ENCODE results near the gene OXA1L. TPM values are rescaled to one million over a fixed set of nuclear protein-coding genes. Genes with fewer than 3 reads are reported as not detected.

Gene OXA1L
- polyA plus RNA-seq, 1 donor from 2014 or later: 60.7 TPM

- Histone ChIP-seq H4K20me1 (ENCODE audit: insufficient read depth) (no peaks in the 10 kb centered on the region), H3K4me3 (ENCODE audit: low read length) (no peak overlapping the region), H3K27me3 (ENCODE audit: insufficient read depth, low read depth, low read length) (no peaks in the 10 kb centered on the region), H3K79me2 (replicated peaks; ENCODE audit: insufficient read depth, low read length) (no peaks in the 10 kb centered on the region), H3K4me2 (ENCODE audit: low read length) (no peak overlapping the region), H3F3A (ENCODE audit: insufficient read depth, low read length, poor library complexity, severe bottlenecking) (no peaks in the 10 kb centered on the region), H2AFZ (ENCODE audit: low read depth, low read length) (no peak overlapping the region), H3K27ac (ENCODE audit: low read length) (no peak overlapping the region), H3K9me3 (ENCODE audit: low read length) (no peaks in the 10 kb centered on the region), H3K9me2 (ENCODE audit: insufficient read depth, low read length) (no peaks in the 10 kb centered on the region), H3K9ac (ENCODE audit: low read length) (no peak overlapping the region), H3K36me3 (ENCODE audit: insufficient read depth, low read length) (no peaks in the 10 kb centered on the region)
- no peak for TF ChIP-seq SMC3 (conservative IDR thresholded peaks at IDR 0.05; ENCODE audit: poor library complexity)
- no peak for TF ChIP-seq RAD21 (conservative IDR thresholded peaks at IDR 0.05)
- TF ChIP-seq MXI1 (conservative IDR thresholded peaks at IDR 0.05; ENCODE audit: poor library complexity, severe bottlenecking): no peak
- TF ChIP-seq EP300 (conservative IDR thresholded peaks at IDR 0.05; ENCODE audit: poor library complexity, severe bottlenecking): no peak
- TF ChIP-seq TAF1 (IDR thresholded peaks at IDR 0.05; ENCODE audit: low read depth): no peak
- no peak for TF ChIP-seq CTCF (IDR thresholded peaks at IDR 0.05; ENCODE audit: poor library complexity, severe bottlenecking)
- TF ChIP-seq POLR2AphosphoS5 (IDR thresholded peaks at IDR 0.05): no peak
Observed at GRCh38 chr14:22740020-22740419, 26.5 kb upstream of the OXA1L start.

GRCh38 chr14:22747769-22748168 is 18.7 kb upstream of the OXA1L start:
- H3K79me2 ChIP-seq (replicated peaks; ENCODE audit: insufficient read depth, low read length): no peaks in the 10 kb centered on the region
- no peak overlapping the region for H3K27ac ChIP-seq (ENCODE audit: low read length)
- H3K9ac ChIP-seq (ENCODE audit: low read length): no peak overlapping the region
- H3F3A ChIP-seq (ENCODE audit: insufficient read depth, low read length, poor library complexity, severe bottlenecking): no peaks in the 10 kb centered on the region
- no peaks in the 10 kb centered on the region for H3K9me3 ChIP-seq (ENCODE audit: low read length)
- no peak overlapping the region for H2AFZ ChIP-seq (ENCODE audit: low read depth, low read length)
- no peaks in the 10 kb centered on the region for H3K36me3 ChIP-seq (ENCODE audit: insufficient read depth, low read length)
- H3K9me2 ChIP-seq (ENCODE audit: insufficient read depth, low read length): no peaks in the 10 kb centered on the region
- no peak overlapping the region for H3K4me3 ChIP-seq (ENCODE audit: low read length)
- H3K27me3 ChIP-seq (ENCODE audit: insufficient read depth, low read depth, low read length): no peaks in the 10 kb centered on the region
- TF ChIP-seq EZH2 (IDR thresholded peaks at IDR 0.05; ENCODE audit: borderline replicate concordance, insufficient read depth, low read length, poor library complexity, severe bottlenecking) (no peak), REST (IDR thresholded peaks at IDR 0.05; ENCODE audit: borderline replicate concordance) (no peak), EP300 (conservative IDR thresholded peaks at IDR 0.05; ENCODE audit: poor library complexity, severe bottlenecking) (no peak), TAF1 (IDR thresholded peaks at IDR 0.05; ENCODE audit: low read depth) (no peak), RAD21 (conservative IDR thresholded peaks at IDR 0.05) (no peak), MXI1 (conservative IDR thresholded peaks at IDR 0.05; ENCODE audit: poor library complexity, severe bottlenecking) (no peak), CTCF (IDR thresholded peaks at IDR 0.05; ENCODE audit: poor library complexity, severe bottlenecking) (no peak), POLR2AphosphoS5 (IDR thresholded peaks at IDR 0.05) (no peak), SMC3 (conservative IDR thresholded peaks at IDR 0.05; ENCODE audit: poor library complexity) (no peak)
- no peak overlapping the region for H3K4me2 ChIP-seq (ENCODE audit: low read length)
- no peaks in the 10 kb centered on the region for H4K20me1 ChIP-seq (ENCODE audit: insufficient read depth)
